SU-DHL-6 (cell line): ENCODE measurements around the gene XPO5.

Source experiments
- H2AFZ ChIP-seq: fragments of 200-600 bp; sonication (generic); 2 replicates; pipeline ENCODE4 v1.6.1; 2014; ENCODE audit warnings: low read depth, mild to moderate bottlenecking, moderate library complexity, mixed read lengths, antibody characterized with exemption, low read length; ENCODE audit not compliant: severe bottlenecking
- H3F3A ChIP-seq: fragments of 200-600 bp; shearing (Covaris generic); 2 replicates; pipeline ENCODE4 v1.6.0; 2016; ENCODE audit warnings: antibody characterized with exemption, mild to moderate bottlenecking; ENCODE audit not compliant: insufficient read depth
- H3K27ac ChIP-seq: fragments of 200-600 bp; sonication (generic); 2 replicates; pipeline ENCODE4 v1.5.1; 2016; ENCODE audit warnings: low read depth, mild to moderate bottlenecking, low read length, moderate library complexity, mixed read lengths
- H3K27me3 ChIP-seq: fragments of 200-600 bp; sonication (generic), shearing (Covaris generic); 2 replicates; pipeline ENCODE4 v1.6.0; 2014; ENCODE audit warnings: mild to moderate bottlenecking, low read length
- H3K36me3 ChIP-seq: fragments of 200-600 bp; sonication (generic); 2 replicates; pipeline ENCODE4 v1.6.1; 2014; ENCODE audit warnings: mild to moderate bottlenecking, low read length, mixed read lengths
- H3K4me2 ChIP-seq: fragments of 300-600, 200-600 bp; shearing (Covaris generic), sonication (generic); 2 replicates; pipeline ENCODE4 v1.6.0; 2014; ENCODE audit warnings: low read length, low read depth, mild to moderate bottlenecking; ENCODE audit not compliant: poor library complexity, severe bottlenecking
- H3K4me3 ChIP-seq: fragments of 200-600 bp; sonication (generic); 2 replicates; pipeline ENCODE4 v1.5.1; 2014; ENCODE audit warnings: antibody characterized with exemption, low read length, mild to moderate bottlenecking, mixed read lengths; ENCODE audit not compliant: insufficient read depth, poor library complexity, severe bottlenecking
- H3K79me2 ChIP-seq: fragments of 200-600 bp; sonication (generic); 2 replicates; pipeline ENCODE4 v1.6.1; 2014; ENCODE audit warnings: mild to moderate bottlenecking, low read length, moderate library complexity; ENCODE audit not compliant: insufficient read depth
- H3K9ac ChIP-seq: fragments of 200-600 bp; sonication (generic); 2 replicates; pipeline ENCODE4 v1.7.0; 2014; ENCODE audit warnings: mild to moderate bottlenecking, low read length
- H3K9me2 ChIP-seq: fragments of 200-600 bp; sonication (generic); replicated peaks from 2 replicates; pipeline ENCODE4 v1.6.1; 2014; ENCODE audit warnings: low read length; ENCODE audit not compliant: insufficient read depth
- H3K9me3 ChIP-seq: fragments of 200-600 bp; sonication (generic); 2 replicates; pipeline ENCODE4 v1.6.1; 2014; ENCODE audit warnings: low read length, mixed read lengths; ENCODE audit not compliant: insufficient read depth
- H4K20me1 ChIP-seq: fragments of 200-600 bp; sonication (generic); 2 replicates; pipeline ENCODE4 v1.6.1; 2014; ENCODE audit warnings: low read depth, mild to moderate bottlenecking, antibody characterized with exemption, low read length, moderate library complexity, mixed read lengths
- CTCF ChIP-seq: fragments of 200-600 bp; sonication (generic); IDR thresholded peaks from one replicate; pipeline ENCODE4 v1.5.1; 2017; ENCODE audit warnings: antibody characterized with exemption, mild to moderate bottlenecking, low read length, moderate library complexity; ENCODE audit not compliant: insufficient read depth, poor library complexity, severe bottlenecking
- EZH2phosphoT487 ChIP-seq: fragments of 200-600 bp; sonication (generic), shearing (Covaris generic); conservative IDR thresholded peaks from 2 replicates; pipeline ENCODE4 v1.6.1; 2018; ENCODE audit warnings: mild to moderate bottlenecking, antibody characterized with exemption, low read length, moderate library complexity, mixed read lengths

Gene XPO5

GRCh38 chr6:43532201-43532600 is 43.6 kb downstream of the XPO5 start:
- Histone ChIP-seq H3K4me3 (no peak overlapping the region), H4K20me1 (no peaks in the 10 kb centered on the region), H3K9me3 (no peaks in the 10 kb centered on the region), H3F3A (peaks cover 4% of the 10 kb centered on the region; the same call in 1 of the 2 replicates), H3K9me2 (no peaks in the 10 kb centered on the region), H3K79me2 (no peaks in the 10 kb centered on the region), H3K9ac (no peak overlapping the region), H3K27ac (no peak overlapping the region), H3K4me2 (no peak overlapping the region), H3K27me3 (no peaks in the 10 kb centered on the region), H3K36me3 (peaks cover 14% of the 10 kb centered on the region; the same call in 1 of the 2 replicates), H2AFZ (no peak overlapping the region)
- no peak for TF ChIP-seq CTCF
- TF ChIP-seq EZH2phosphoT487 = no peak

GRCh38 chr6:43524483-43524961 is 51.3 kb downstream of the XPO5 start:
- peaks cover 21% of the 10 kb centered on the region; the same call in 1 of the 2 replicates for H3K36me3 ChIP-seq
- 0 out of 2 replicates have a peak, but pooled peaks cover 14% of the 10 kb centered on the region for H3F3A ChIP-seq
- no peak overlapping the region for H3K4me3 ChIP-seq
- H3K9me2 ChIP-seq = no peaks in the 10 kb centered on the region
- no peak overlapping the region for H3K9ac ChIP-seq
- no peaks in the 10 kb centered on the region for H4K20me1 ChIP-seq
- no peak for TF ChIP-seq CTCF
- no peaks in the 10 kb centered on the region for H3K27me3 ChIP-seq
- H3K27ac ChIP-seq = no peak overlapping the region
- H3K79me2 ChIP-seq = peaks cover 2% of the 10 kb centered on the region
- H2AFZ ChIP-seq = no peak overlapping the region
- H3K9me3 ChIP-seq = no peaks in the 10 kb centered on the region
- H3K4me2 ChIP-seq = no peak overlapping the region

DNA sequence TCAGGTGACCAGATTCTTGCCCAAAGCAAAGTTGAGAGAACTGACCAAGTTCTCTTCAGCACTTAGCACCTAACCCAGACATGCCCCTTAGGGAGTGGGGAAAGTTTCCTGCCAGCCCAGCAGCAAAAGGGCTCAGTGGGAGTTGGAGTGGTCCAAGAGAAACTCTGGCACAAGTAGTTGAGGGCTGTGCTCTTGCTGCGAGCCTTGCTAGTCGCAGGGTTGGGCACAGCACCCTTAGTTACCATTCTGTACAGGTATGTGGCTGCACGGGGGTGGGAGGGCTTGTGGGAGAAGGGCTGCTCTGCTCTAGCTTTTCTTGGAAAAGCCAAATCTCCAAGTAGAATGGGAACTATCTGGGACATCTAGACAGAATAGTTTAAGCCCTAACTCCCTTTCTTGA is 52.6 kb downstream of the XPO5 start:
- H3K9ac ChIP-seq = no peak overlapping the region
- H3K27ac ChIP-seq = no peak overlapping the region
- peaks cover 27% of the 10 kb centered on the region; the same call in 1 of the 2 replicates for H3K36me3 ChIP-seq

More for the DNA sequence above, 52.6 kb downstream of the XPO5 start:
- no peaks in the 10 kb centered on the region for H3K9me3 ChIP-seq
- H3K9me2 ChIP-seq = no peaks in the 10 kb centered on the region
- H3K4me3 ChIP-seq = no peak overlapping the region
- H4K20me1 ChIP-seq = no peaks in the 10 kb centered on the region
- no peak for TF ChIP-seq CTCF
- no peak for TF ChIP-seq EZH2phosphoT487
- peaks cover 15% of the 10 kb centered on the region for H3K79me2 ChIP-seq
- 0 out of 2 replicates have a peak, but pooled peaks cover 14% of the 10 kb centered on the region for H3F3A ChIP-seq
- H3K4me2 ChIP-seq = no peak overlapping the region
- no peaks in the 10 kb centered on the region for H3K27me3 ChIP-seq
- no peak overlapping the region for H2AFZ ChIP-seq
